Measurements from ENCODE around the gene MRPS12. TPM values are rescaled to one million over a fixed set of nuclear protein-coding genes. Genes with fewer than 3 reads are reported as not detected.

Gene MRPS12
- total RNA-seq, 1 donor from 2014 or later, result 43.0 TPM

DNA sequence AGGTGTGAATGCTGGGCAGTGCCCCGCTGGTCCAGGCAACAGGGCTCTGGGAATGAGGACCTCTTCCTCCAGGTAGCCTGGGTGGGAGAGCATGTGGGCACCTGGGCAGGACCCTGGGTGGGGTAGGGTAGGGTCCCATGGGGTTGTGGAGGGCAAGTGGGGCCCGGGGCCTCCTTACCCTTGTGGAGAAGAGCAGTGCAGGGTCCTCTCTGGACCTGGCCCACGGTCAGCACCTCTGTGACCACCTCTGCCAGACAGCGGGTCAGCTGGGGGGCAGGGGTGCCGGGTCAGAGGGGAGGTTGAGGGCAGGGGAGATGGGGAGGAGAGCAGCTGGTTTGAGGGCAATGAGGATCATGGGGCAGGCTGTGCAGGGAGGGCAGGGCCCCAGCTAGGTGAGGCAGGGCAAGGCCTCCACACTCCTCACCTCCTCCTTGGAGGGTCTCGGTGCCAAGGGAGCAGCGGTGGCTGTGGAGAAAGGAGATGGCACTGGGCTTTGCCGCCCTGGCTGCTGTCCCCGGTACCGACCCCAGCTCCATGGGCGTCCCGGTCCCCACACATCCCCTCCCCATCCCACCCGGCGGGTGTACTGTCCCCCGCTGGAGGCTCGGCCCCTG, 19.2 kb upstream of the MRPS12 start:
- no peak for DNase-seq (ENCODE audit: low spot score)

DNA sequence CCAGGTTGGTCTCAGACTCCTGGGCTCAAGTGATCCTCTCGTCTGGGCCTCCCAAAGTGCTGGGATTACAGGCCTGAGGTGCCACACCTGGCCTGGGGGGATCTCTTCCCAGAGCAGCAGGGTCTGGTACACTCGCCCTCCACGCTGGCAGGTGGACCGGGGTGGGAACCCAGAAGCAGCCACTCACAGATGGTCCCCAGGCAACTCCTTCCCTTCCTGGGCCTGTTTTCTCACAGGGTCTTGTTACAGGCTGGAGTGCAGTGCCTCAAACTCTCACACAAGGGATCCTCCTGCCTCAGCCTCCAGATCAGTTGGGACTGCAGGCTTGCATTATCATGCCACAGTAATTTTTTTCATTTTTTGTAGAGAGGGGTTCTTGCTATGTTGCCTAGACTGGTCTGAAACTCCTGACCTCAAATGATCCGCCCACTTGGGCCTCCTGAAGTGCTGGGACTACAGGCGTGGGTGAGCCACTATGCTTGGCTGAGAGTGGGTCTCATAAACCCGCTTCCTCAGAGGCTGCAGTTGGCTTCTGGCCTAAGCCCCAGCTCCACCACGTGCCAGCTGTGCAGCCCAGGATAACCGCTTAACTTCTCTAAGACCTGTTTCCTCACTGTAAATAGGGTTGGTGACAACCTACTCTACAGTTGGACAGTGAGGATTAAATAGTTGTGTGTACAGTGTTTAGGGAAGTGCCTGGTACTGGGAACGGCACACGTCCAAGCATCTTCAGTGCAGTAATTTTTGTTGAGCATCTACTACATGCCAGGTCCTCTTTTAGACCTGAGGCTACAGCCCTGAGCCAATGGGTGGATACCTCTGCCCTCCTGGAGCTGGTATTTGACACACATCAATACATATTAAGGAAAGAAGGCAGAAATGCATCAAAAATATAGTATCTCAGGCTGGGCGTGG, 17.9 kb upstream of the MRPS12 start:
- no peak for DNase-seq (ENCODE audit: low spot score)

DNA sequence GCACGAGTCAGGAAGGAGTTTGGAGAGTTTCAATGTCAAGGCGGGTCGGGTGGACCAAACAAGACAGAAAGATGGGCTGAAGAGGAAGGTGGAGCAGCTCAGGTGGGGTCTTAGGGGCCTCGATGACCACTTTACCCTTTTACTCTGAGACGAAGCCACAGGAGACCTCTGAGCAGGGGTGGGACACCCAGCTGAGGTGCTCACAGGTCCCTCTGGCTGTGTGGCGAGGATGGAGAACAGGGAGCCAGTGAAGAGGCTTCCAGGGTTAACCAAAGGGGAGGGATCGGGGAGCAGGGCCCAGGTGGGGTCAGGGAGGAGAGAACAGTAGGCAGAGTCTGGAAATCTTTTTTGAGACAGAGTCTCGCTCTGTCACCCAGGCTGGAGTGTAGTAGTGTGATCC, 16.8 kb upstream of the MRPS12 start:
- DNase-seq (ENCODE audit: low spot score), result no peak

DNA sequence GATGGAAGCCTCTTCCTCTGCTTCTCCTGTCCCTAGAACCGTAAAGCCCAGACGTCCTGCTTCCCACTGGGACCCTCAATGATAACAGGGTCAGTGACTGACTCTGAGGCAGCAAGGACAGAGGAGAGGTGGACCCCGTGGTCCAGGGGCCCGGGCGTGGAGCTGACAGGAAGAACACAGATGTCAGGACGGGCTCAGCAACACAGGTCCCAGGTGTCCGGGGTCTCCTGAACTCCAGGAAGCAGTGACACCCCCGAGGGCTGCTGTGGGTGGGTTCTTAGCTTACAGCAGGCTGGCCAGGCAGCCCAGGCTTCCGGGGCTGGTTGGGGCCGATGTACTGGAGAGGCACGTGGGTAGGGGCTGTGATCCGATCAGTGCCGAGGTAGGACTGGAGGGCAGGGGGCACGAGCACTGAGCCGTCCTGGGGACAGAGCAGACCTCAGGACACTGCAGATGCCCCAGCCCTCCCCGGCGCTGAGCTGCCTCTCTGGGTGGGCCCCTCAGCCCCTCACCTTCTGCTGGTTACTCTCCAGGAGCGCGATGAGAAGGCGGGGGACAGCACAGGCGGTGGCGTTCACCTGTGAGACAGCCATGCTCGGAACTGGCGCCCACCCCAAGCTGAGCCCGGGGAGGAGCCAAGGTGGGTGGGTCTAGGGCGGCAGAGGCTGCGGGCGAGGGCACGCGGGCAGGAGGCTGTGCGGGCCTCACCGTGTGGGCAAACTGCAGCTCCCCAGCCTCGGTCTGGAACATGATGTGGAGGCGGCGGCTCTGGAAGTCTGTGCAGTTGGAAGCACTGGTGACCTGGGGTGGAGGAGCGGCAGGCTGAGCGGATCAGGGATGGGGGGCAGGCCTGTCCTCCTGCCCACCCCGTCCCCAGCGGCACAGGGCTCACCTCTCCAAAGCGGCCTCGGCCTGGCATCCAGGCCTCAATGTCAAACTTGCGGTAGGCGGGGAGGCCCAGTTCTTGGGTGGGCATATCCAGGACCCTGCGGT, 15.1 kb upstream of the MRPS12 start:
- DNase-seq (ENCODE audit: low spot score), result no peak

DNA sequence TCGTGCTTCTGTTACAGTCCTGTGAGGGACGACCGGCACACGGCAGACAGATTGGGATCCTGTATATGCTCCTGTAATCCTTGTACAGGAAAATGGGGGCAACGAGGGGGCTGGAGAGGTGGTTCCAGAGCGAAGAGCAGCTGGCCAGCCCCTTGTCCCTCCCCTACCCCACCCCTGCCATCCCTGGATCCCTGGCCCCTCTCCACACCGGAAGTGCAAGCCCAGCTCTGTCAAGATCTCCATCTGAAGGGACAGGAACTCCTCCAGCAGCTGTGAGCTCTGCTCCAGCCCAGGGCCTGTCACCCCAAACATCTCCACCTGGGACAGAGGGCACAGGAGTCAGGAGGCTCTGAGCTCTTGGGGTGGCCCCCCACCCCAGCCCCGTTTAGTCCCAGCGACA, 13.2 kb upstream of the MRPS12 start:
- no peak for DNase-seq (ENCODE audit: low spot score)

DNA sequence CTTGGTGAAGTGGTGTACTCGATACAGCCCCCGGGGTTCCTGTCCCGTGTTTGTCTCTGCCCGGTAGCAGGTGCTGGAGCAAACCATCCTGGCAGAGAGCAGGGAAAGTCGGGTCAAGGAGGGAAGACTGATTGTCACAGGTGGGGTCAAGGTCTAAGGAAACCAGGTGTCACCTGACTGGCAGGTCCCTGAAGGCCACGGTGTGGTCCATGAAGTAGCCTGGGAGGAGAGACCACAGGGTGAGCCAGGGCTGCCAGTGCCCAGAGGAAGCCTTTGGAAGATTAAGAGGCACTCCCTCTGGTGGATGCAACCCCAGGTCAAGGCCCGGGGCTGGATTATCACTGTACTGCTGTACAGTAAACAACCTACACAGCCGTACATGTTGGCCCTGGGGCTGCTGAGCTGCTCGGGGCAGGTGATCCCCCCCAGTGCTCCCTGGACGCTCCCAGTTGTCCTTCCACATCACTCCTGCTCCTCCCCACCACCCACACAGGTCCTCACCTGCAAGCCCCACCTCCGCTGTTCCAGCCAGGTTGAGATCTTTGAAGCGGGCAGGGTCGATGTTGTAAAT, 12.7 kb upstream of the MRPS12 start:
- no peak for DNase-seq (ENCODE audit: low spot score)

DNA sequence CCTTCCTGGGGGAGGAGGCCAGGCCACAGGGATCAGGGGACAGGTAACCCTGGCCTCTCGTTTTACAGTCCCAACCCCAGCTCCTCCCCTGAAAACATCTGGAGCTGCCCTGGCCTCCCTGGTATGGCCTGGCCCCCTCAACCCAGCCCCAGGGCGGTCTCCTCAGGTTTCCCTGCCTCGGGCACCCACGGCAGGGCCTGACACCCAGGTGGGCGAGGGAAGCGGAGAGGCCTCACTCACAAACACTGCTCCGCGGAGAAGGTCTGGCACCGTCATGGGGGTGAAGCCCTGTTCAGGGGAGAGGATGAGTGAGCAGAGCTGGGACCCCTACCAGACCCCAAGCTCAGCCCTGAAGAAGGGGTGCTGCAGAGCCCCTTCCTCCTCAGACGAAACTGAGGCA, 12.2 kb upstream of the MRPS12 start:
- DNase-seq (ENCODE audit: low spot score), result no peak

DNA sequence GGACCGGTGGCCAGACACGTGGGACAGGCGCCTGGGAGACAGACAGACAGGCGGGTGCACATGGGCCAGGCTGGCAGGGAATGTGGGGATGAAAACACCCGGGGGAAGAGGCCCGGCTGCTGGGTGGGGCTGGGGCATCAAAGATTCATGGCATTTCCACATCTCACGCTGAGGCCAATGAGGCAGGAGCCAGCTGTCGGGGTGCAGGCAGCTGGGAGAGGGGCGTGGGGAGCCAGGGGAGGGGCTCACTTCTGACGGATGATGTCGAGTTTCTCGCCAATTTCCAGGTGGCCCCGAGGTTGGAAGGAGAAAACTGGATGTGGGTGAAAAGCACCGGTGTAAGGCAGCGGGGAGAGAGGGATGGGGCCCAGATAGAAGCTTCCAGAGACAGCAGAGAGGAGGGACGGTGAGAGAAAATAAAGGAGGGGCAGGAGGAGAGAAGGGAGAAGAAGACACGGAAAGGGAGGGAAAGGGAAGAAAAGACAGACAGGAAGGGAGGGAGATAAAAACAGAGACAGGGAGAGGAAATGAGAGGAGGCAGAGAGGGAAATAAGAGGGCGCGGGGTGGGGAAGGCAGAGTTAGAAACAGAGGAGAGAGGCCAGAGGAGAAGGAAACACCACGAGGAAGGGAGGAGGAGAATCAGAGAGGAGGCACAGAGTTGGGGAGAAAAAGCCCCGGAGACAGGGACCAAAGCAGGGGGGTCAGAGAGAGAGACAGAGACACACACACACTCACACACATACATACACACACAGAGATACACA, 10.7 kb upstream of the MRPS12 start:
- no peak for DNase-seq (ENCODE audit: low spot score)

DNA sequence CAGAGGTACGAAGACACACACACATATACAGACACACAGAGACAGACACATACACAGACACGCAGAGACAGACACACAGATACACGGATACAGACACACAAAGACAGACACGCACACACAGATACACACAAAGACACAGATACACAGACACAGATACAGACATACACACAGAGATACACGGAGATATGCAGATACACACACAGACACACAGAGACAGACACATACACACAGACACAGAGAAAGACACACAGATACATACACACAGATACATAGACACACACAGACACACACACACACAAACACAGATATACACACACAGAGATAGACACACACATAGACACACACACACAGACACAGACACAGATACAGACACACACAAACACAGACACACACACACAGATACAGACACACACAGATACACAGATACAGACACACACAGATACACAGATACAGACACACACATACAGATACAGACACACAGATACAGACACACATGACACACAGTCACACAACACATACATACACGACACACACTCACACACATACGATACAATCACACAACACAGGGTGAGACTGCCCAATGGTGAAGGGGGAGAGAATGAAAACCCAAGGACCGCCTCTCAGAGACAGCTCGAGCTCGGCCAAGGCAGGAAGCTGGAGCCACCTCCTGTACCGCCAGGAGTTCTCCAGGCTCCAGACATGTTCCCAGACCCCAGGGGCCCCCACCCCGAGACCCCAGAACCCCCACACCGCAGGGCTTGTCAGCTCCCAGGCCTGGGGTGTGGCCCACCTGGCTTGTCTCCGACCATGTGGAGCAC, 9.9 kb upstream of the MRPS12 start:
- no peak for DNase-seq (ENCODE audit: low spot score)

DNA sequence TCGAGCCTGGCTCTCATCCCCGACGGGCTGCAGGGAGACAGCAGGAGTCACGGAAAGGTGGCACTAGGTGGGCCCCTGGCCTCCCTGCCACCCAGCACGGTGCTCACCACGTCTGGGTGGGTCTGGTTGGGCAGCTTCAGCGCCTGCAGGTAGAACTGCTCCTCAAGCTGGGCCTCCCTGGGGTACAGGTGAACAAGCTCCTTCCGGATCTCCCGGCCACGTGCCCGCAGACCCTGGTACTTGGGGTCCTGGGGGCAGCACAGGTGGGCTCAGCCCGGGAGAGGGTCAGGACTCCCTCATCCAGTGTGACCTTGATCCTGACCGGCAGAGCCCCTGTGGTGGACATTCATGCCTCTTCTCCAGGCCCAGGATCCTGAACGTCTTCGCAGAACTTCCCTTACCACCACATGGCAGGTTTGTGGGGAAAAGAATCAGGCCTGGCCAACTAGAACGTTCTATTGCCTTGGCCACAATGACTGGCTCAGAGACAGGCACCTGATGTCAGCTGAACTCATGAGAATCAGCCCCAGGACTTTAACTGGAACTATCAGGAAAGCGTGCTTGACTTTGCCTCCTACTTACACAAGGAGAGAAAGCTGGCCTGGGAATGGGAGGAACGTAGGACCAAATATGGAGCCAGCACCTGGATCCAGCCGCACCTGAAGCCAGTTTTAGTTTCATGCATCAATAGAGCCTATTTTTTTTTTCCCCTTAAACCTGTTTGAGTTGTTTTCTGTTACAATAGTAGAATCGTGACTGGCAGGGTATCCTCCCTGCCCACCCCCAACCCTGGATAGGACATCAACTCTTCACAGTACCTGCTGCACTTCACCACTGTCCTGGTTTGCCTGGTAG, 9.1 kb upstream of the MRPS12 start:
- DNase-seq (ENCODE audit: low spot score), result no peak

DNA sequence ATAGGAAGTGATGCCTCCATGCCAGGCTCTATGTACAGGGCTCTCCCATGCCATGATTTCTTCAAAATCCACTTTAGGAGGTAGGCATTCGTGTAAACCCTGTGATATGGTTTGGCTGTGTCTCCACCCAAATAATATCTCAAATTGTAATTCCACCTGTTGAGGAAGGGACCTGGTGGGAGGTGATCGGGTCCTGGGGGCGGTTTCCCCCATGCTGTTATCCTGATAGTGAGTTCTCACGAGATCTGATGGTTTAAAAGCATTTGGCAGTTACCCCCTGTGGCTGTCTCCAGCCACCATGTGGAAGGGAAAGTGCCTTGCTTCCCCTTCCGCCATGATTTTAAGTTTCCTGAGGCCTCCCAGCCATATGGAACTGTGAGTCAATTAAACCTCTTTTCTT, 8.3 kb upstream of the MRPS12 start:
- DNase-seq (ENCODE audit: low spot score), result no peak

DNA sequence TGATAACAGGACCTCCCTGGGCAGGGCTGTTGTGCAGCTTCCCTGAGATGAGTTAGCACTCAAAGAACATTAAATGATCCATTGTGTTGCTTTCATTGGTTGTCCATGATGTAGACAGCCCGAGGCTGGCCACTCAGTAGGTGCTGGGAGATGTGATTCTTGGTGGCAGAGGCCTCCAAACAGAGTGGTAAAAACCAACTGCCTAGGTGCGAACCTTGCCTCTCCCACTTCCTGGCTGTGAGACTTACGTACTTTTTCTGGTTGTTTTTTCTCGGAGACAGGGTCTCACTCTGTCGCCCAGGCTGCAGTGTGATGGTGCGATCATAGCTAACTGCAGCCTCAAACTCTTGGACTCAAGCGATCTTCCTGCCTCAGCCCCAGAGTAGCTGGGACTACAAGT, 6.4 kb upstream of the MRPS12 start:
- no peak for DNase-seq (ENCODE audit: low spot score)

DNA sequence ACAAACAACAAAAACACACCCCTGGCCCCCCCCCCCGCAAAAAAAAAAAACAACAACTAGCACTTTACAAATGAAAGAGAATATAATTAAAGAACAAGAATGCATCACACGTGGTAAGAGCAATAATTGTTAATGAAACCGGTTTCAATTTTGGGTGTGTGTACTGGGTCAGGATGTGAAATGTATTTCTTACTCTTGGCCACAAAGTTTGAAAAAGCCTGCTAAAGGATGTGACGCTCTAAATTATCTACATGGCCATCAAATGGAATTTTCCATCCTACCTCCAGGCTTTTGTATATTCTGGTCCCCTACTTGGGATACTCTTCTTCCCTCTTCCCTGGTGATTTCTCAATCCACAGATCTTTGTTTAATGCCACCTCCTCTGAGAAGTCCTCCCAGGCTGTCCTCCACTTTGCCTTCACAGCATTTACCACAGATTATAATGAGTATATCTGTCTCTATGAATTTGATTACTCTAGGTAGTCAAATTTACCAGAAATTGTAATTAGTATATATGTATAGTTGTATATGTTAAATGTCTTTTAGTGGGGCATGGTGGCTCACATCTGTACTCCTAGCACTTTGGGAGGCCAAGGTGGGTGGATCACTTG, 2.2 kb upstream of the MRPS12 start:
- DNase-seq (ENCODE audit: low spot score), result no peak

DNA sequence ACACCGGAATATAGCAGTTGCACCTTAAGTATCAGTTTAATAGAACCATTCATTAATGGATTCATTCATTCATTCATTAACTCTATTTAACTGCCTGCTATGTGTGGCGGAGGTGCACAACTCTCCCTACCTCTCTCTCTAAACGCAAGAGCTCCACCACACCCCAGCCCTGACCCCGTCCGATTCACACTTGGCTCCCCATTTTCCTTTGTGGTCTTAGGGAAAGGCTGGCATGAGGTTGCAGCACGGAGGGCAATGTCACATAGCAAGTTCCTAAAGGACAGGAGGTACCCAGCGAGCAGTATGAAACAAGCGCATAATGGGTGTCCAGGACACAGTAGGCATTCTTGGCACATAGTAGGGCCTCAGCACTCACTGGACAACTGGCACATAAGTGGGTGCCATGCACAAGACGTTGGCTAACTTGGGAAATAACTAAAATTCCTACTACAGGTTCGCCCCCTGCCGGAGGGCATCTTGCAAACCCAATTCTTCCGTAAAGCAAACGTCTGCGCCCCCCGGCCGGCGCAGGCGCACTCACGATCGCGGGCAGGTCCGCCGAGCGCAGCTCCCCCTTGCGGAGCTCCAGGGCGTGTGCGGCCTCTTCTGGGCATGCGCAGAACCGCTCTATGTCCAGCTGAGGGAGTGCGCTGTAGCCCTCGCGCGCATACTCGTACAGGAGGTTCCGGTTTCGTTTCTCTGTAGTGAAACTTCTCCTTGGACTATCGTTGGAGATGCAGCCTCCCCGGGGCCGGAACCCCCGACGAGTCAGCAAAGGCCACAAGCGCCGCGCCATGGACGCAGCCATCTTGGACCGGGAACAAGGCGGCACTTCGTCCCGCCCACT, 592 bp upstream of the MRPS12 start, which contains the start of gene SARS2:
SARS2 (minus strand) TSS at position 835 of the 847 bp plus-strand sequence; CDS start at position 808, 27 bp downstream.
- DNase-seq (ENCODE audit: low spot score), result peak; percentile 93

DNA sequence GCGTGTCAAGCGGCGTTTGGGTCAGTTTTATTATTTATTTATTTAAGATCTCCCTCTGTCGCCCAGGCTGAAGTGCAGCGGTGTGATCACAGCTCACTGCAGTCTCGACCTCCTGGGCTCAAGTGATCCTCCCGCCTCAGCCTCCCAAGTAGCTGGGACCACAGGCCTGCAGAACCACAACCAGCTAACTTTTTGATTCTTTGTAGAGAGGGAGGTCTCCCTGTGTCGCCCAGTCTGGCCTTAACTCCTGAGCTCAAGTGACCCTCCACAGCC, 713 bp downstream of the MRPS12 start:
- DNase-seq (ENCODE audit: low spot score), result no peak

DNA sequence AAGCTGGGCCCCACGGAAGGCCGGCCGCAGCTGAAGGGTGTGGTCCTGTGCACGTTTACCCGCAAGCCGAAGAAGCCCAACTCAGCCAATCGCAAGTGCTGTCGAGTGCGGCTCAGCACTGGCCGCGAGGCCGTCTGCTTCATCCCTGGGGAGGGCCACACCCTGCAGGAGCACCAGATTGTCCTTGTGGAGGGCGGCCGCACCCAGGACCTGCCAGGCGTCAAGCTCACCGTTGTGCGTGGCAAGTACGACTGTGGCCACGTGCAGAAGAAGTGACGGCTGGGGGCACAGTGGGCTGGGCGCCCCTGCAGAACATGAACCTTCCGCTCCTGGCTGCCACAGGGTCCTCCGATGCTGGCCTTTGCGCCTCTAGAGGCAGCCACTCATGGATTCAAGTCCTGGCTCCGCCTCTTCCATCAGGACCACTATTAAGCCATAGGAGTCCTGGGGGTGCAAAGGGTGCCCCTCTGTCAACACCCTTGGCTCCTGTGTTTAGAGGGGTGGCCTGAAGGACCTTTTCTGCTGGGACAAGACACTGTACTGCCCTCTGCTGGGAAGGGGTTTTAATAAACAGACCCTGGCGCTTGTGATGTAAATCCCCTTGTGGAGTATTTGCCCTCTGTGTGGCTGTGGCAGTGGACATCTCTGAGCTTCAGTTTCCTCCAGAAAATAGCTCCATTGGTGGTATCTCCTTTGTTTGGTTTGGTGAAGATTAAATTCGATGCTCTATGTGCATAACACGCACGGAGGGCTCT, 1.9 kb downstream of the MRPS12 start:
- DNase-seq (ENCODE audit: low spot score), result no peak

DNA sequence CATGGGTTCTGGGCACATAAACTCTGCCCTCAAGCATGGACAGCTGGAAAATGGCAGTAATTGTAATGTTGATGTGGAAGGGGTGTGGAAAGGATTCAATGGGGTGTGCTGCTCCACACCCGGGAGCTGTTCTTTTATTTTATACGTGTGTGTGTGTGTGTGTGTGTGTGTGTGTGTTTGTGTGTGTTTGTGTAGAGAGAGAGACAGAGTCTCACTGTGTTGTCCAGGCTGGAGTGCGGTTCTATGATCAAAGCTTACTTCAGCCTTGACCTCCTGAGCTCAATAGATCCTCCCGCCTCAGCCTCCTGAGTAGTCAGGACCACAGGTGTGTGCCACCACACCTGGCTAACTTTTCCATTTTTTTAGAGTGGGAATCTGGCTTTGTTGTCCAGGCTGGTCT, 2.8 kb downstream of the MRPS12 start:
- DNase-seq (ENCODE audit: low spot score), result no peak
